GM23338 (cell line): ENCODE data around the gene LRP4. TPM values are rescaled to one million over a fixed set of nuclear protein-coding genes. Genes with fewer than 3 reads are reported as not detected.

ENCODE experiments used
- ATAC-seq: fragments of 200-7000 bp; cut with Tn5 transposase; 3 replicates; pipeline ENCODE4 v1.9.1; 2020
- DNase-seq: peaks from one replicate; pipeline ENCODE4 v3.0.0-alpha.2; 2015; ENCODE audit warnings: low spot score
- H2AFZ ChIP-seq: fragments of 200-600 bp; sonication (generic); 2 replicates; pipeline ENCODE4 v1.8.0; 2016; ENCODE audit warnings: antibody characterized with exemption, mild to moderate bottlenecking, moderate library complexity
- H3F3A ChIP-seq: fragments of 200-600 bp; sonication (generic); replicated peaks from 2 replicates; pipeline ENCODE4 v1.8.0; 2017; ENCODE audit warnings: antibody characterized with exemption, mixed run types, low read depth
- H3K27ac ChIP-seq: fragments of 200-600 bp; sonication (generic); 2 replicates; pipeline ENCODE4 v1.6.1; 2016; ENCODE audit warnings: low read depth
- H3K27me3 ChIP-seq: fragments of 200-600 bp; sonication (generic); 2 replicates; pipeline ENCODE4 v1.8.0; 2016; ENCODE audit warnings: mild to moderate bottlenecking, mixed run types, moderate library complexity; ENCODE audit not compliant: insufficient read depth
- H3K36me3 ChIP-seq: fragments of 200-600 bp; sonication (generic); 2 replicates; pipeline ENCODE4 v1.8.0; 2016; ENCODE audit warnings: mild to moderate bottlenecking; ENCODE audit not compliant: insufficient read depth
- H3K4me1 ChIP-seq: fragments of 200-600 bp; sonication (generic); 2 replicates; pipeline ENCODE4 v1.8.0; 2016; ENCODE audit warnings: mild to moderate bottlenecking, moderate library complexity; ENCODE audit not compliant: insufficient read depth
- H3K4me2 ChIP-seq: fragments of 200-600 bp; sonication (generic); 2 replicates; pipeline ENCODE4 v1.7.1; 2017; ENCODE audit warnings: mixed run types
- H3K4me3 ChIP-seq: fragments of 200-600 bp; sonication (generic); 2 replicates; pipeline ENCODE4 v1.6.1; 2016; ENCODE audit warnings: mixed run types
- H3K79me2 ChIP-seq: fragments of 200-600 bp; sonication (generic); replicated peaks from 2 replicates; pipeline ENCODE4 v1.8.0; 2017; ENCODE audit warnings: mild to moderate bottlenecking; ENCODE audit not compliant: insufficient read depth
- H3K9me2 ChIP-seq: fragments of 200-600 bp; sonication (generic); 2 replicates; pipeline ENCODE4 v1.8.0; 2017; ENCODE audit not compliant: insufficient read depth
- H4K20me1 ChIP-seq: fragments of 200-600 bp; sonication (generic); replicated peaks from 2 replicates; pipeline ENCODE4 v1.8.0; 2017; ENCODE audit warnings: mild to moderate bottlenecking; ENCODE audit not compliant: insufficient read depth
- H3K27ac Mint-ChIP-seq: 2 replicates; pipeline ENCODE4 v1.8.0; 2020; ENCODE audit warnings: inconsistent platforms, mild to moderate bottlenecking, moderate library complexity, mixed read lengths
- H3K27me3 Mint-ChIP-seq: 3 replicates; pipeline ENCODE4 v1.8.0; 2022; ENCODE audit warnings: low read depth, mild to moderate bottlenecking, moderate library complexity, mixed read lengths, inconsistent platforms; ENCODE audit not compliant: insufficient read depth, poor library complexity
- H3K36me3 Mint-ChIP-seq: 3 replicates; pipeline ENCODE4 v1.8.0; 2021; ENCODE audit warnings: low read depth, mild to moderate bottlenecking, inconsistent platforms, moderate library complexity, mixed read lengths
- H3K4me1 Mint-ChIP-seq: 3 replicates; pipeline ENCODE4 v1.8.0; 2020; ENCODE audit warnings: mild to moderate bottlenecking, inconsistent platforms, mixed read lengths
- H3K4me3 Mint-ChIP-seq: 3 replicates; pipeline ENCODE4 v1.8.0; 2021; ENCODE audit warnings: moderate library complexity, mild to moderate bottlenecking, inconsistent platforms, mixed read lengths
- H3K9me3 Mint-ChIP-seq: 3 replicates; pipeline ENCODE4 v1.8.0; 2020; ENCODE audit warnings: moderate library complexity, mild to moderate bottlenecking, inconsistent platforms, mixed read lengths
- CREB1 ChIP-seq: fragments of 250-450 bp; sonication (Bioruptor Pico); IDR thresholded peaks from 2 replicates; pipeline ENCODE4 v1.5.0; 2020; ENCODE audit warnings: low read depth, mild to moderate bottlenecking, moderate library complexity
- EZH2 ChIP-seq: fragments of 200-600 bp; sonication (generic); IDR thresholded peaks from one replicate; pipeline ENCODE4 v1.8.0; 2017; ENCODE audit warnings: antibody characterized with exemption, mild to moderate bottlenecking, low read depth; ENCODE audit not compliant: unreplicated experiment
- EZH2phosphoT487 ChIP-seq: fragments of 200-600 bp; sonication (generic); IDR thresholded peaks from one replicate; pipeline ENCODE4 v1.8.1; 2018; ENCODE audit warnings: antibody characterized with exemption; ENCODE audit not compliant: unreplicated experiment
- JUNB ChIP-seq: IDR thresholded peaks from one replicate; pipeline ENCODE4 v1.6.1; 2016; ENCODE audit warnings: antibody characterized with exemption; ENCODE audit not compliant: unreplicated experiment
- NANOG ChIP-seq: IDR thresholded peaks from 2 replicates; pipeline ENCODE4 v1.6.1; 2016; ENCODE audit warnings: antibody characterized with exemption, borderline replicate concordance
- POLR2AphosphoS5 ChIP-seq: IDR thresholded peaks from 2 replicates; pipeline ENCODE4 v1.6.1; 2016; ENCODE audit warnings: antibody characterized with exemption, low read depth
- STAT1 ChIP-seq: IDR thresholded peaks from one replicate; pipeline ENCODE4 v1.6.1; 2016; ENCODE audit warnings: antibody characterized with exemption; ENCODE audit not compliant: unreplicated experiment
- ZNF114 ChIP-seq: fragments of 250-450 bp; sonication (Bioruptor Pico); IDR thresholded peaks from 2 replicates; pipeline ENCODE4 v1.5.0; 2020; ENCODE audit warnings: mild to moderate bottlenecking, moderate library complexity
- ZNF331 ChIP-seq: fragments of 250-450 bp; sonication (Bioruptor Pico); IDR thresholded peaks from 2 replicates; pipeline ENCODE4 v1.5.0; 2020; ENCODE audit warnings: low read depth, mild to moderate bottlenecking, moderate library complexity
- polyA plus RNA-seq: library from polyadenylated mRNA; unstranded; fragments of >200 nt; fragmentation: Nextera tagmentation; extraction: Ambion mirVana; gene quantifications from 2 replicates; pipeline ENCODE4 v1.2.1, GENCODE V29; 2016
- total RNA-seq: library from RNA; depleted of rRNA; stranded (reverse); fragments of >200 nt; shearing (Covaris generic); gene quantifications from 2 replicates; pipeline ENCODE4 v1.2.3, GENCODE V29; 2014
- TF ChIP-seq, protein P1 (sequence below), 2 experiments: fragments of 200-600 bp in 1 of 2; sonication (generic) in 1 of 2; conservative IDR thresholded peaks; 2 replicates each; pipeline versions ENCODE4 v1.5.1 to v1.6.1; 2016 to 2017; ENCODE audit warnings: antibody characterized with exemption in 2 of 2, low read depth in 2 of 2, mild to moderate bottlenecking in 2 of 2, moderate library complexity in 1 of 2
- TF ChIP-seq, protein P2 (sequence below): fragments of 250-450 bp; sonication (Bioruptor Pico); IDR thresholded peaks from 2 replicates; pipeline ENCODE4 v1.5.0; 2020; ENCODE audit warnings: mild to moderate bottlenecking, moderate library complexity
- TF ChIP-seq, protein P3 (sequence below): IDR thresholded peaks from one replicate; pipeline ENCODE4 v1.6.1; 2018; ENCODE audit warnings: antibody characterized with exemption; ENCODE audit not compliant: unreplicated experiment
- TF ChIP-seq, protein P4 (sequence below): IDR thresholded peaks from 2 replicates; pipeline ENCODE4 v1.6.1; 2016; ENCODE audit warnings: antibody characterized with exemption

Gene LRP4
- total and polyA plus RNA-seq, 2 experiments from 2014 or later, result 6.0 to 18.4 TPM

DNA sequence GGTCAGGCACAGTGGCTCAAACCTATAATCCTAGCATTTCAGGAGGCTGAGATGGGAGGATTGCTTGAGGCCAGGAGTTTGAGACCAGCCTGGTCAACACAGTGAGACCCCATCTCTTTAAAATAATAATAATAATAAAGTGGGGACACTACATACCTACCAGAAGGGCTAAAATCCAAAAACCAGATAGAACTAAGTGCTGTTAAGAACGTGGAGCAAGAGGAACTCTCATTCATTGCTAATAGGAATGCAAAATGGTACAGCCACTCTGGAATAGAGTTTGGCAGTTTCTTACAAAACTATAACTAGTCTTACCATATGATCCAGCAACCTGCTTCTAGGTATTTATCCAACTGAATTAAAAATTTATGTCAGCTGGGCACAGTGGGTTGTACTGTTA, 81.9 kb downstream of the LRP4 start:
- Mint-ChIP-seq H3K9me3 (no peaks in the 10 kb centered on the region), H3K36me3 (no peaks in the 10 kb centered on the region; the same call in 2 of the 3 replicates), H3K4me1 (peaks cover 25% of the 10 kb centered on the region), H3K27ac (no peak overlapping the region), H3K4me3 (no peak overlapping the region), H3K27me3 (no peaks in the 10 kb centered on the region)
- no peak overlapping the region for H2AFZ ChIP-seq
- no peaks in the 10 kb centered on the region for H3K27me3 ChIP-seq
- no peaks in the 10 kb centered on the region for H3F3A ChIP-seq
- no peak overlapping the region for H3K4me3 ChIP-seq
- no peaks in the 10 kb centered on the region for H3K36me3 ChIP-seq
- H3K27ac ChIP-seq, result no peak overlapping the region; the same call in 1 of the 2 replicates
- H4K20me1 ChIP-seq, result peaks cover 49% of the 10 kb centered on the region
- DNase-seq (no peak), ATAC-seq (no peak)
- peaks cover 100% of the 10 kb centered on the region for H3K79me2 ChIP-seq
- peaks cover 18% of the 10 kb centered on the region for H3K4me1 ChIP-seq
- no peaks in the 10 kb centered on the region for H3K9me2 ChIP-seq
- TF ChIP-seq, protein P1, sequence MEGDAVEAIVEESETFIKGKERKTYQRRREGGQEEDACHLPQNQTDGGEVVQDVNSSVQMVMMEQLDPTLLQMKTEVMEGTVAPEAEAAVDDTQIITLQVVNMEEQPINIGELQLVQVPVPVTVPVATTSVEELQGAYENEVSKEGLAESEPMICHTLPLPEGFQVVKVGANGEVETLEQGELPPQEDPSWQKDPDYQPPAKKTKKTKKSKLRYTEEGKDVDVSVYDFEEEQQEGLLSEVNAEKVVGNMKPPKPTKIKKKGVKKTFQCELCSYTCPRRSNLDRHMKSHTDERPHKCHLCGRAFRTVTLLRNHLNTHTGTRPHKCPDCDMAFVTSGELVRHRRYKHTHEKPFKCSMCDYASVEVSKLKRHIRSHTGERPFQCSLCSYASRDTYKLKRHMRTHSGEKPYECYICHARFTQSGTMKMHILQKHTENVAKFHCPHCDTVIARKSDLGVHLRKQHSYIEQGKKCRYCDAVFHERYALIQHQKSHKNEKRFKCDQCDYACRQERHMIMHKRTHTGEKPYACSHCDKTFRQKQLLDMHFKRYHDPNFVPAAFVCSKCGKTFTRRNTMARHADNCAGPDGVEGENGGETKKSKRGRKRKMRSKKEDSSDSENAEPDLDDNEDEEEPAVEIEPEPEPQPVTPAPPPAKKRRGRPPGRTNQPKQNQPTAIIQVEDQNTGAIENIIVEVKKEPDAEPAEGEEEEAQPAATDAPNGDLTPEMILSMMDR (conservative IDR thresholded peaks at IDR 0.05; ENCODE audit: low read depth in 2 of 2), result no peak
- TF ChIP-seq EZH2, result no peak
- no peak for TF ChIP-seq ZNF114 (CRISPR knock-in tag)
- no peak for TF ChIP-seq NANOG
- TF ChIP-seq STAT1, result no peak
- TF ChIP-seq ZNF331, result no peak
- no peak for TF ChIP-seq EZH2phosphoT487
- TF ChIP-seq, protein P2, sequence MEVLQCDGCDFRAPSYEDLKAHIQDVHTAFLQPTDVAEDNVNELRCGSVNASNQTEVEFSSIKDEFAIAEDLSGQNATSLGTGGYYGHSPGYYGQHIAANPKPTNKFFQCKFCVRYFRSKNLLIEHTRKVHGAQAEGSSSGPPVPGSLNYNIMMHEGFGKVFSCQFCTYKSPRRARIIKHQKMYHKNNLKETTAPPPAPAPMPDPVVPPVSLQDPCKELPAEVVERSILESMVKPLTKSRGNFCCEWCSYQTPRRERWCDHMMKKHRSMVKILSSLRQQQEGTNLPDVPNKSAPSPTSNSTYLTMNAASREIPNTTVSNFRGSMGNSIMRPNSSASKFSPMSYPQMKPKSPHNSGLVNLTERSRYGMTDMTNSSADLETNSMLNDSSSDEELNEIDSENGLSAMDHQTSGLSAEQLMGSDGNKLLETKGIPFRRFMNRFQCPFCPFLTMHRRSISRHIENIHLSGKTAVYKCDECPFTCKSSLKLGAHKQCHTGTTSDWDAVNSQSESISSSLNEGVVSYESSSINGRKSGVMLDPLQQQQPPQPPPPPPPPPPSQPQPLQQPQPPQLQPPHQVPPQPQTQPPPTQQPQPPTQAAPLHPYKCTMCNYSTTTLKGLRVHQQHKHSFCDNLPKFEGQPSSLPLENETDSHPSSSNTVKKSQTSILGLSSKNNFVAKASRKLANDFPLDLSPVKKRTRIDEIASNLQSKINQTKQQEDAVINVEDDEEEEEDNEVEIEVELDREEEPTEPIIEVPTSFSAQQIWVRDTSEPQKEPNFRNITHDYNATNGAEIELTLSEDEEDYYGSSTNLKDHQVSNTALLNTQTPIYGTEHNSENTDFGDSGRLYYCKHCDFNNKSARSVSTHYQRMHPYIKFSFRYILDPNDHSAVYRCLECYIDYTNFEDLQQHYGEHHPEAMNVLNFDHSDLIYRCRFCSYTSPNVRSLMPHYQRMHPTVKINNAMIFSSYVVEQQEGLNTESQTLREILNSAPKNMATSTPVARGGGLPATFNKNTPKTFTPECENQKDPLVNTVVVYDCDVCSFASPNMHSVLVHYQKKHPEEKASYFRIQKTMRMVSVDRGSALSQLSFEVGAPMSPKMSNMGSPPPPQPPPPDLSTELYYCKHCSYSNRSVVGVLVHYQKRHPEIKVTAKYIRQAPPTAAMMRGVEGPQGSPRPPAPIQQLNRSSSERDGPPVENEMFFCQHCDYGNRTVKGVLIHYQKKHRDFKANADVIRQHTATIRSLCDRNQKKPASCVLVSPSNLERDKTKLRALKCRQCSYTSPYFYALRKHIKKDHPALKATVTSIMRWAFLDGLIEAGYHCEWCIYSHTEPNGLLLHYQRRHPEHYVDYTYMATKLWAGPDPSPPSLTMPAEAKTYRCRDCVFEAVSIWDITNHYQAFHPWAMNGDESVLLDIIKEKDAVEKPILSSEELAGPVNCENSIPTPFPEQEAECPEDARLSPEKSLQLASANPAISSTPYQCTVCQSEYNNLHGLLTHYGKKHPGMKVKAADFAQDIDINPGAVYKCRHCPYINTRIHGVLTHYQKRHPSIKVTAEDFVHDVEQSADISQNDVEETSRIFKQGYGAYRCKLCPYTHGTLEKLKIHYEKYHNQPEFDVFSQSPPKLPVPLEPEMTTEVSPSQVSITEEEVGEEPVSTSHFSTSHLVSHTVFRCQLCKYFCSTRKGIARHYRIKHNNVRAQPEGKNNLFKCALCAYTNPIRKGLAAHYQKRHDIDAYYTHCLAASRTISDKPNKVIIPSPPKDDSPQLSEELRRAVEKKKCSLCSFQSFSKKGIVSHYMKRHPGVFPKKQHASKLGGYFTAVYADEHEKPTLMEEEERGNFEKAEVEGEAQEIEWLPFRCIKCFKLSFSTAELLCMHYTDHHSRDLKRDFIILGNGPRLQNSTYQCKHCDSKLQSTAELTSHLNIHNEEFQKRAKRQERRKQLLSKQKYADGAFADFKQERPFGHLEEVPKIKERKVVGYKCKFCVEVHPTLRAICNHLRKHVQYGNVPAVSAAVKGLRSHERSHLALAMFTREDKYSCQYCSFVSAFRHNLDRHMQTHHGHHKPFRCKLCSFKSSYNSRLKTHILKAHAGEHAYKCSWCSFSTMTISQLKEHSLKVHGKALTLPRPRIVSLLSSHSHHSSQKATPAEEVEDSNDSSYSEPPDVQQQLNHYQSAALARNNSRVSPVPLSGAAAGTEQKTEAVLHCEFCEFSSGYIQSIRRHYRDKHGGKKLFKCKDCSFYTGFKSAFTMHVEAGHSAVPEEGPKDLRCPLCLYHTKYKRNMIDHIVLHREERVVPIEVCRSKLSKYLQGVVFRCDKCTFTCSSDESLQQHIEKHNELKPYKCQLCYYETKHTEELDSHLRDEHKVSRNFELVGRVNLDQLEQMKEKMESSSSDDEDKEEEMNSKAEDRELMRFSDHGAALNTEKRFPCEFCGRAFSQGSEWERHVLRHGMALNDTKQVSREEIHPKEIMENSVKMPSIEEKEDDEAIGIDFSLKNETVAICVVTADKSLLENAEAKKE (CRISPR knock-in tag), result no peak
- no peak for TF ChIP-seq CREB1 (CRISPR knock-in tag)
- TF ChIP-seq, protein P3, sequence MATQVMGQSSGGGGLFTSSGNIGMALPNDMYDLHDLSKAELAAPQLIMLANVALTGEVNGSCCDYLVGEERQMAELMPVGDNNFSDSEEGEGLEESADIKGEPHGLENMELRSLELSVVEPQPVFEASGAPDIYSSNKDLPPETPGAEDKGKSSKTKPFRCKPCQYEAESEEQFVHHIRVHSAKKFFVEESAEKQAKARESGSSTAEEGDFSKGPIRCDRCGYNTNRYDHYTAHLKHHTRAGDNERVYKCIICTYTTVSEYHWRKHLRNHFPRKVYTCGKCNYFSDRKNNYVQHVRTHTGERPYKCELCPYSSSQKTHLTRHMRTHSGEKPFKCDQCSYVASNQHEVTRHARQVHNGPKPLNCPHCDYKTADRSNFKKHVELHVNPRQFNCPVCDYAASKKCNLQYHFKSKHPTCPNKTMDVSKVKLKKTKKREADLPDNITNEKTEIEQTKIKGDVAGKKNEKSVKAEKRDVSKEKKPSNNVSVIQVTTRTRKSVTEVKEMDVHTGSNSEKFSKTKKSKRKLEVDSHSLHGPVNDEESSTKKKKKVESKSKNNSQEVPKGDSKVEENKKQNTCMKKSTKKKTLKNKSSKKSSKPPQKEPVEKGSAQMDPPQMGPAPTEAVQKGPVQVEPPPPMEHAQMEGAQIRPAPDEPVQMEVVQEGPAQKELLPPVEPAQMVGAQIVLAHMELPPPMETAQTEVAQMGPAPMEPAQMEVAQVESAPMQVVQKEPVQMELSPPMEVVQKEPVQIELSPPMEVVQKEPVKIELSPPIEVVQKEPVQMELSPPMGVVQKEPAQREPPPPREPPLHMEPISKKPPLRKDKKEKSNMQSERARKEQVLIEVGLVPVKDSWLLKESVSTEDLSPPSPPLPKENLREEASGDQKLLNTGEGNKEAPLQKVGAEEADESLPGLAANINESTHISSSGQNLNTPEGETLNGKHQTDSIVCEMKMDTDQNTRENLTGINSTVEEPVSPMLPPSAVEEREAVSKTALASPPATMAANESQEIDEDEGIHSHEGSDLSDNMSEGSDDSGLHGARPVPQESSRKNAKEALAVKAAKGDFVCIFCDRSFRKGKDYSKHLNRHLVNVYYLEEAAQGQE, result no peak
- TF ChIP-seq JUNB, result no peak
- TF ChIP-seq POLR2AphosphoS5, result no peak
- TF ChIP-seq, protein P4, sequence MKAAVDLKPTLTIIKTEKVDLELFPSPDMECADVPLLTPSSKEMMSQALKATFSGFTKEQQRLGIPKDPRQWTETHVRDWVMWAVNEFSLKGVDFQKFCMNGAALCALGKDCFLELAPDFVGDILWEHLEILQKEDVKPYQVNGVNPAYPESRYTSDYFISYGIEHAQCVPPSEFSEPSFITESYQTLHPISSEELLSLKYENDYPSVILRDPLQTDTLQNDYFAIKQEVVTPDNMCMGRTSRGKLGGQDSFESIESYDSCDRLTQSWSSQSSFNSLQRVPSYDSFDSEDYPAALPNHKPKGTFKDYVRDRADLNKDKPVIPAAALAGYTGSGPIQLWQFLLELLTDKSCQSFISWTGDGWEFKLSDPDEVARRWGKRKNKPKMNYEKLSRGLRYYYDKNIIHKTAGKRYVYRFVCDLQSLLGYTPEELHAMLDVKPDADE, result no peak
- no peak overlapping the region for H3K4me2 ChIP-seq
